ENCODE results near the gene SRPRB.
A peak's percentile ranks its signal among the peaks of the same experiment; 100 is the strongest.

The SRPRB gene

DNA sequence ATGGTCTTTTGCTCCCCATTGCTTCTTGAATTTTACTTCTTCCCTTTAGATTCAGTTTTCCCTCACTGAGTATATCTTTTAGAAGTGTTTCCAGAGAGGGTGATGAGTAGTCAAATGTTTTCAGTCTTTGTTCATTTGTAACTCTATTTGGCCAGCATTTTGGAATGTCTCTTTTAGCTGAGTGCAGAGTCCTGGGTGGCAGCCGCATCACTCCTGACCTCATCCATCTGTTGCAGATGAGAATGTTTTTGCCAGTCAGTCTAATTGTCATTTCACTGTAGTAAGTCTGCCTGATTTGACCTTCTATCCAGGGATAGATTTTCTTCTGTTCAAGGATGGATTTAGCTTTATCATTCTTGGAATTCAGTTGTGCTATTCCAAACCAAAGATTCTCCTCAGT lies 7.3 kb downstream of the SRPRB start:
- TF ChIP-seq, protein P1, sequence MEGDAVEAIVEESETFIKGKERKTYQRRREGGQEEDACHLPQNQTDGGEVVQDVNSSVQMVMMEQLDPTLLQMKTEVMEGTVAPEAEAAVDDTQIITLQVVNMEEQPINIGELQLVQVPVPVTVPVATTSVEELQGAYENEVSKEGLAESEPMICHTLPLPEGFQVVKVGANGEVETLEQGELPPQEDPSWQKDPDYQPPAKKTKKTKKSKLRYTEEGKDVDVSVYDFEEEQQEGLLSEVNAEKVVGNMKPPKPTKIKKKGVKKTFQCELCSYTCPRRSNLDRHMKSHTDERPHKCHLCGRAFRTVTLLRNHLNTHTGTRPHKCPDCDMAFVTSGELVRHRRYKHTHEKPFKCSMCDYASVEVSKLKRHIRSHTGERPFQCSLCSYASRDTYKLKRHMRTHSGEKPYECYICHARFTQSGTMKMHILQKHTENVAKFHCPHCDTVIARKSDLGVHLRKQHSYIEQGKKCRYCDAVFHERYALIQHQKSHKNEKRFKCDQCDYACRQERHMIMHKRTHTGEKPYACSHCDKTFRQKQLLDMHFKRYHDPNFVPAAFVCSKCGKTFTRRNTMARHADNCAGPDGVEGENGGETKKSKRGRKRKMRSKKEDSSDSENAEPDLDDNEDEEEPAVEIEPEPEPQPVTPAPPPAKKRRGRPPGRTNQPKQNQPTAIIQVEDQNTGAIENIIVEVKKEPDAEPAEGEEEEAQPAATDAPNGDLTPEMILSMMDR (IDR thresholded peaks at IDR 0.05; ENCODE audit: low read depth, low read length) = no peak
- in situ Hi-C loops (cut with HindIII; ENCODE audit: low sequenced_read_pairs) = no loop called here
- no peak for DNase-seq (ENCODE audit: low read depth, low spot score)
- H3K4me3 ChIP-seq (ENCODE audit: low read depth, low read length) = no peak overlapping the region

DNA sequence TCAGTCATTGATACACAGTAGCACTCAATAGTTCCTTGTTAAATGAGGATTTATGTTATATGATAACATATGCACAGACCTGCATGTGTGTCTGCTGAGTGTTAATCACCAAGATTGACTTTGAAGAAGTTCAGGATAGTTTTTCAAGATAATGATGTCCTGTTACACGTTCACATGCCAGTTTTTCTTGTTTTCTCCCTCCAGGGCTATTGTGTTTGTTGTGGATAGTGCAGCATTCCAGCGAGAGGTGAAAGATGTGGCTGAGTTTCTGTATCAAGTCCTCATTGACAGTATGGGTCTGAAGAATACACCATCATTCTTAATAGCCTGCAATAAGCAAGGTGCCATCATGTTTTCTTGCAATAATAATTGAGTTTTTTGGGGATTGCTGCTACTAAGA lies 9.8 kb downstream of the SRPRB start:
- in situ Hi-C loops (cut with HindIII; ENCODE audit: low sequenced_read_pairs) = no loop called here
- no peak overlapping the region for H3K4me3 ChIP-seq (ENCODE audit: low read depth, low read length)
- TF ChIP-seq, protein P1 (IDR thresholded peaks at IDR 0.05; ENCODE audit: low read depth, low read length) = no peak
- no peak for DNase-seq (ENCODE audit: low read depth, low spot score)

DNA sequence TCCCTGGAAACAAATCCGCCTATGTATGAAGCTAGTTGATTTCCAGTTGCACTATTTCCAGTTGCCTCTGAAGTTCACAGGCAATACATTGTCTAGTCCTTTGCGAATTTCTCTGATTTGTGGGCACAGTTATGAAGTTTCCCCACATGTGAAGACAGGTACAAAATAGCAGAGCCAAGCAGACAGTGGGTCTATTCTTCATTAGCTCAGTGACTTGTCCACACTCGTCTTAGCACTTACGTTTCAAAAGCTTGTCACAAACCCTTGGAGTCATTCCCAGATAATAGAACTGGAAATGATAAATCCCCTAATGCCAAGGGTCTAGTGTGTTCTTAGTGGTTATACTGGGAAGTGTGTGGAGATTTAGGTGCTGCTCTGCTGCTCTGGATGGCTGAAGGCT lies 14.5 kb downstream of the SRPRB start:
- in situ Hi-C loops (cut with HindIII; ENCODE audit: low sequenced_read_pairs) = no loop called here
- no peak overlapping the region for H3K4me3 ChIP-seq (ENCODE audit: low read depth, low read length)
- TF ChIP-seq, protein P1 (IDR thresholded peaks at IDR 0.05; ENCODE audit: low read depth, low read length) = no peak
- no peak for DNase-seq (ENCODE audit: low read depth, low spot score)

DNA sequence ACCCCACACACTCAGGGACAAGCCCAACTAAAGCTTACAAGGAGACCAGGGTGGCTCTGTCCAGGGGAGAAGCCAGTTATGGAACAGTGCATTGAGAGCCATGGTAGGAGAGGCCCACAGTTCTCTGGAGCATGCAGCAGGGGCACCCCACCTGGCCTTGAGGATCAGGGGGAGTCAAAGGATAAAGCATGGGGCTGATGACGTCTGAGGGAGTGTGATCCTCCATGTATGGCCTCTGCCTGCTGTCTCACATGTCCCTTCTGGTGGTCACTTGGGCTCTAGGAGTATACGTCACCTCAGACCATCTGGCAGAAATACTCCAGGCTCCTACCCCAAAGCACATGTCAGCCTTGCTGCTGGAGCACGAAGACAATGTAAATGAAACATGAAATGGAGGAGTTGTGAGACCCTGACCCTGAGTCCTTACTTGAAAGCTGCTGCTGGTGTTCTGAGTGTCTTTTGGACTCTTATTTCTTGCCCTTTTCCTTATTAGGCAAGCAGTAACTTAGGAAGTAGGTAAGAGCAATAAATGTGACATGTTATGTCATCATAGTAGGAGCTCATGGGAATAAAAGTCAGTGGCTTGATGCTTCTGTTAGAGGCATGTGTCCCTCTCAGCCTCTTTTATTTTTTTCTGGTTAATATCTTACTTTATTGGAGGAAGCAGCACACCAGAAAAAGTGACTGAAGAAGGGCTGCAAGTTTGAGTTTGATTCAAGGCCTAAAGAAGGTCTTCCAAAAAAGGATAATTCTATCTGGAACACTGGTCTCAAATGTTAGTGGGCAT lies 15.5 kb downstream of the SRPRB start:
- H3K4me3 ChIP-seq (ENCODE audit: low read depth, low read length) = no peak overlapping the region
- DNase-seq (ENCODE audit: low read depth, low spot score) = no peak
- in situ Hi-C loops (cut with HindIII; ENCODE audit: low sequenced_read_pairs) = no loop called here
- TF ChIP-seq, protein P1 (IDR thresholded peaks at IDR 0.05; ENCODE audit: low read depth, low read length) = no peak

DNA sequence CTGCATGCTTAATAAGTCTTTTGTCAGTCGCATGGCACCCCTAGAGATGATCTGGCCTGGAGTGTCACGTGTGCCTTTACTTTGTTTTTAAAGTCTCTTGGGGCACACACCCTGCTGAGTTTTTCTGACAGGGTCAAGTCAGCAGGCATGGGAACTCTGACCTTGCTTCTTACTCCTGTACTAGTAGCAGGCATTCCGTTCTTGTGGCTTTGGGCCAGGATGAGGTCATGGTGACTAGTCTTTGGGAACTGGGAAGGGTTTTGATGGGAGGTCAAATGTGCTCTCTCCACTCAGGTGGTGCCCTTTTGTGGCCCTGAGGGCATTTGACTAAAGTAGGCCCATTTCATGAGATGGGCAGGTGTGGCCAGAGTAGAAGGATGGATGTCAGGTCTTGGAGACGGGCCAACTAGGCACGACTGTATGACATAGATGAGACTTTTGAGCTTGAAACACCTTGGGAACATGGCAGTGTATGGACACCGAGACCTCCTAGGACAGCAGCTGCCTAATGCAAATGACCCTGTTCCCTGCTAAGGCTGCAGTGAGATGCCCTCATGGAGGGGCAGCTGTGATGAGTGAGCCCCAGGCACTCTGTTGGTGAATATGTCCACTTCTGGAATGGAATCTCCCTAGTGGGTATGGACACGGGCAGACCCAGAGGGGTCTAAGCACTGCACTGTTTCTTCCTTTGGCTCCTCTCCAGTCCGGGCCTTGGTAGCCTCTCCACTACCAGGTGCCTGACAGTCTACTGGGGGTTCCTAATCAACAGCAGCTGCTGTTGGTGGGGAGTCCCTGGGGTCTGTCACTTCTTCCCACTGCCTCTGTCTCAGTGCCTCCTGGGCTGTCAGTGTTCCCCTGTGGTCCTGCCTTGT lies 16.4 kb downstream of the SRPRB start:
- no peak overlapping the region for H3K4me3 ChIP-seq (ENCODE audit: low read depth, low read length)
- in situ Hi-C loops (cut with HindIII; ENCODE audit: low sequenced_read_pairs) = no loop called here
- peak; percentile 71 for DNase-seq (ENCODE audit: low read depth, low spot score)
- TF ChIP-seq, protein P1 (IDR thresholded peaks at IDR 0.05; ENCODE audit: low read depth, low read length) = peak; percentile 41

DNA sequence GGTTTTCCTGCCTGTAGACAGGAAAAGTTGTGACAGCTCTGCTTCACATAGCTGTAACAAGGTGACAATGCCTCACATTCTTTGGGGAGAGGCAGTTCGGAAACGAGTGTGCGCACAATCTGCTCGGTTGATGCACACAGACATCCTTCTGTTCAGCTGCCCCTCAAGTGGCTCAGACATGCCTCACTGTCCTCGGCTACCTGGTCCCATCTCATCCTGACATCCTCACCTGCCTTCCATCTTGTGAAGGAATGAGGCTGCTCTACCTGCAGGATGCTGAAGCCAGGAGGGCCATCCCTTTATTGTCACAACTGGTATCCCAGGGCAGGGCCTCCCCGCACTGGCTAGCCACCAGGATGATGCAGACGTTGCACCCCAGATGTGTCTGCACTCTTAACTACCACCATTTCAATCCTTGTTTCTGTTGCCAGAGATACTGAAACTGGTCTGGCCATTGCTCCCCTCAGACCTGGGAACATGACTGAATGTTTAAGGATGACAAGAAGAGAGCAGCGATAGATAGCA lies 19.4 kb downstream of the SRPRB start:
- DNase-seq (ENCODE audit: low read depth, low spot score) = no peak
- in situ Hi-C loops (cut with HindIII; ENCODE audit: low sequenced_read_pairs) = no loop called here
- no peak overlapping the region for H3K4me3 ChIP-seq (ENCODE audit: low read depth, low read length)
- TF ChIP-seq, protein P1 (IDR thresholded peaks at IDR 0.05; ENCODE audit: low read depth, low read length) = no peak

Data from astrocyte of the spinal cord (primary cell).